ENCODE results near the gene ZCCHC17.

The ZCCHC17 gene

DNA sequence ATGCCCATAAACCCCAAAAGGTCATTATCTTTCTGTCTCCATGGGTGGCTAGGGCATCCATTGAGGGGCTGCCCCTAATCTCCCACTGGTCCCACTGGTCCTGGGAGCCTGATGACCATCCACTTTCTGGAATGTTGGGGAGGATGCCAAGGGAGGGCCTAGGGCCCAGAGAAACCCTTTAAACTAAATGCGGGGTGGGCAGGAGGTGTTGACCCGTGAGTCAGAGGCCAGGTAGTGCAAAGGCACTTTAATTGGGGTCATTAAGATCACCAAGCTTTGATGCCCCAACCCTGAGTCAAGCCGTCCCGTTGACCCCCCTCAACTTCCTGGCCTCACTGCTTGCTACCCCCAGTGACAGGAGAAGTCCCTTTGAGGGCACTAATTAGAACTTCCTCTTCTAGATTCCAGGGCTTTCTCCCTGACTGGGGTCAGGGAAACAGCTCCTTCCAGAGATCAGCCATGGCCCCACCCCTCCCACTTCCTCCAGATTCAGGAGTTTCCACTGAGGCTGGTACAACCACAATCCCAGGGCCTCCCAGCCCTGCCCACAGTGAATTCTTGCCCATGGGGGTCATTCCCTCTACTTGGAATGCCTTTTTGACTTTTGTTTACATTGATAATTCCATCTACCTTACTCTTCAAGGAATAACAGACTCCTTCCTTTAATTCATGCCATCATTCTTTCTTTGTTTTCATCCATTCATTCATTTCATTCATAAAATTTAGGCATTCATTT, 100.7 kb downstream of the ZCCHC17 start:
- no peak for DNase-seq

DNA sequence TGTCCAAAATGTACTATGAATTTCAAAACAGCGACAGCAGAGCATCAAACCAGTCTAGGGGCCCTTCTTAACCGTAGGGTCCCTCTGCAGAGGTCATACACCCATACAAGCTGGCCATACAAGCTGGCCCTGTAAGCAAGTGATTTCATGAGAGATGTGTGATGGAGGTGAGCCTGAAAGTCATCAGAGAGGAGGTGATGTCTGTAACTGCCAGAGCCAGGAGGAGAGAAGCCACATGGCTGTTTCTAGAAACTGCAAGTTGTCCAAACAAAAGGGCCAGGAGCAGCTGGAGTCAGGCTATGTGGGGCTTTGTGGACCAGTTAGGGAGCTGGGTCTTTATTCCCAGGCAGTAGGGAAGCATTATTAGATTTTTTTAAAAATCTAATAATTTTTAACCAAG, 101.4 kb downstream of the ZCCHC17 start:
- DNase-seq, result no peak

DNA sequence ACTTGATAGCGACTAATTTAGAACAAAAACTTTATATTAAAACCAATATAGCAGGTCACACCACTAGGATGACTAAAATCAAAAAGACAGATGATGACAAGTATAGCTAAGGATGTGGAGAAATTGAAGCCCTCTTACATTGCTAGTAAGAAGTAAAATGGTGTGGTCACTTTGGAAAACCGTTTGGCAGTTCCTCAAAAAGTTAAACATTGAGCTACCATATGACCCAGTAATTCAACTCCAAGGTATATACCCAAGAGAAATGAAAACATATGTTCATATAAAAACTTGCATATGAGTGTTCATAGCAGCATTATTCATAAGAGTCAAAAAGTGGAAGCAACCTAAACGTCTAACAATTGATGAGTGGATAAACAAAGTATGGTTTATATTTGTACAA, 103.1 kb downstream of the ZCCHC17 start:
- DNase-seq, result no peak

DNA sequence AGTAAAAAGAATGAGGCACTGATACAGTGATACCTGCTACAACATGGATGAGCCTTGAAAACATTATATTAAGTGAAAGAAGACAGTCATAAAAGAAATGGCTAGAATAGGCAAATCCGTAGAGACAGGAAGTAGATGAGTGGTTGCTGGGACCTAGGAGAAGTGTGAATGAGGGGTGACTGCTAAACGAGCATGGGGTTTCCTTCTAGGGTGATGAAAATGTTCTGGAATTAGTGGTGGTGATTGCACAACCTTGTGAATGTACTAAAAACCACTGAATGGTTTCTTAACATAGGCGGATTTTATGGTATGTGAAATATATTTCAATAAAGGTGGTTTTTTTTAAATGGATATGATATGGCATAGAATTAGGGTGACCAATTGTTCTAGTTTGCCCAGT, 103.6 kb downstream of the ZCCHC17 start:
- DNase-seq, result no peak

DNA sequence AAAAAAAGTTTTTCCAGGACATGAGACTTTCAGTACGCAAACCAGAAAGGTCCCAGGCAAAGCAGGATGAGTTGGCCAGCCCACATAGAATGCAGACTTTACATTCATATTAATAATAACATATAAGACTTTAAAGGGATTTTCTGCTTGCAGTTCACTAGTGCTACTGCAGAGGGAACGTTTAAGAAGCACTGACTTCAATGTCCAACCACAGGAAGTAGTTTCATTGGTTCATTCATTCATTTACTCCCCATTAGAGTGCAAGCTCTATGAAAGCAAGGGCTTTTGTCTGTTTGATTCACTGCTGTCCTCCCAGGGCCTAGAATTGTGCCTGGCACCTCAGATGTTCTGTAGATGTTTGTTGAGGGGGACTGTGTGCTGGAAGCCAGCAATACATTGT, 104.4 kb downstream of the ZCCHC17 start:
- DNase-seq, result no peak

DNA sequence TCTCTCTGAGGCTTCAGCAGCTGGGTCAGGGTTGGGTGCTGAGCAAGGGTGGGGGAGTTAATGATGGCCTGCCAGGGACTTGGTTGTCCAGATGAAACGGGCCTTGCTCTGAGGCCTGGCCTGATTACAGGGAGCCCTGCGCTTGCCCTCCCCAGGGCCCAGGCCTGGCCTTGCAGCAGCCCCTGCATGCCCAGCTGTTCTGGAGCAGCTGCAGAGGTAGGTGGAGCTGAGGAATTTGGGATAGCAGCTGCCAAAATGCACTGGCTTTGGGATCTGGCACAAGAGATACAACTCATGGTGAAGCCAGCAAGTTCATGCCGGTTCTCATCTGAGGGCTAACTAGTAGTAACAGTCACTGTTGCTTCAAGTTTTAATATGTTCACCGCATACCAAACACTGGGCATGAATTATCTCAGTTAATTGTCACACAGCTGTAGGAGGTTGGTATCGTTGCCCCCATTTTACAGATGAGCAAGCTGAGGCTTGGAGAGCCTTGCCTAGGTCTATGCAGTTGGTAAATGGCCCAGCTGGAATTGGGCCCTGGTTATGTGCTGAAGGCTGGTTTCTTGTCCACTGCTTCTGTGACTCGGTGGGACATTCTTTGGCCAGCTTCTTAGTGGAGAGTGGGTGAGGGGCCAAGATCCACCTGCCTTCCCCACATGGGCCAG, 108.9 kb downstream of the ZCCHC17 start:
- no peak for DNase-seq

DNA sequence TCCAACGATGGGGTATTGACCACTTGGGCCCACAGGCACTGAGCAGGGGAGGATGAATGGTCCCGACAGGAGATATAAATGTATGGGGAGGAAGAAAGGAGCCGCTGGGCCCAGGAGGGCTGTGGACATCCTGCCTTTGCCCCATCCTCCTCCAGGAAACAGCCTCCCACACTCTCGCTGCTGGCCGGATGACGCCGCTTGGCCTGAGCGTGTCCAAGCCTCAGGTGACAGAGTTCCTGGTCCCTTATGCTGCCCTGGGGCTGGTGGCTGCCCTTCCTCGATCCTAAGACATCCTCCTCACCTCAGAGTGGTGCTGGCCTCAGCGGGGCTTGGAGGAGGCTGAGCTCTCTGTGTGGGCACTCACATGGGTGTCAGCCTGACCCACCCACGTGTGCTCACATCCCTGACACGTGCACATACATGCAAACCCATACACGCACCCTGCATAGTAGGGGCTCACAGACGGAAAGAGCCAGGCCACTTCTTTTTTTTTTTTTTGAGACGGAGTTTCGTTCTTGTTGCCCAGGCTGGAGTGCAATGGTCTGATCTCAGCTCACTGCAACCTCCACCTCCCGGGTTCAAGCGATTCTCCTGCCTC, 110.3 kb downstream of the ZCCHC17 start:
- no peak for DNase-seq

DNA sequence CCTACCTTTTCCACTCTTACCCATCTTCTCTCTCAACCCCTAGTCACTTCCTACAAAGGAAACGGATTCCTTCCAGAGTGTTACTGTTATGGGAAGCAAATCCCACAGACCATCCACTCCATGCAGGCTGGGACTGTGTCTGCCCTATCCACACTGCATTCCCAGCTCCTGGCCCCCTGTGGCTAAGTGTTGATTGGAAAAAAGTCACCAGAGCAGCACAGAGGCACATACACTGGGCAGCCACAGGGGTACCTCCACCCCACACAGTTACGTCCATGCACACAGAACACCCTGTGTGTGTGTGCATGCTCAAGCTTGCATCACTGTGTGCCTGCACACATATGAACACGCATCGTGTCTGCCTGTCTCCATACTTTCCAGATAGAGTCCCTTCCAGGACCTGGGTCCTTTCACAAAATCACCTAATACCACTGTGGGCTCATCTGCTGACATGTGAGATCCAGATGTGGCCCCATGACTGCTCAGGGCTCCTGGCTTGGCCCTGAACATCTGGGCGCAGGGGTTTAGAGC, 112.0 kb downstream of the ZCCHC17 start:
- no peak for DNase-seq

DNA sequence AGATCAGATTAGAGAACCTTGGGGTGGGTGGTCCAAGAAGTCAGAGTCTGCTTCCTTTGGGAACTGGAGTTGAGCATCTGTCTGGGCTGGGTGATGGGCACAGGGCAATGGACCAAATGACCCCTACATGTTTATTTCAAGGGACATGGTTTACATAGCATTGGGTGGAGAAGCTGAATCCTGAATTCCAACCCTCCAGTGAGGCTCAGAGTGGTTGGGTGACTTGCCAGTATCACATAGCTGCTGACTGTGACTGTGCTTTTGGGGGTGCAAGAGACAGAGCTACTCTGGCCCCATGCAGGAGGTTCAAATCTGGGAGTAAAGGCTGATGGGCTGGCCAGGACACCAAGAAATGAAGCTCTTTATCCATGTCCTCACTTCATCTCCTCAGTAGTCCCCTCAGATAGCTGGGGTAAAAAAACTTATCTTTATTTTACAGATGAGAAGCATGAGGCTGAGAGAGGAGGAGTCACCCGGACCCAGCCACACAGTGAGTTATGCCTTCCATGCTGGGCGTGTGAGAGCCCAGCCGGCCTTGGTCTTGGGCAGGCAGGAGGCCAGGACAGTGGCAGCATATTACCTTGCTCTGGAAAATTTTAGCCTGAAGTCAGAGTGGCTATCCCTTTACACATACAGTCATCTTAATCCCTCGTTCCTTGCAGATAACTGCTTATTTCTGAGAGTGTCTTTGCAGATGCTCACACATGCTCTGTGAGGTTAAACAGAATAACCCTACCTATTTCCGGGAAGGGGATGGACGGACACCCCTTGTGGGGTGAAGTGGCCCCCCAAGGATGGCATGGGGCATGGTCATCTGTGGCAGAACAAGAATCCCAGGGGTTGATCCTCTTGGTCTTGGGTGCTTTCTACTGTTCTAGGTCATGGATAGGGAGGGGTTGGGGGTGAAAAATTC, 113.4 kb downstream of the ZCCHC17 start:
- no peak for DNase-seq

DNA sequence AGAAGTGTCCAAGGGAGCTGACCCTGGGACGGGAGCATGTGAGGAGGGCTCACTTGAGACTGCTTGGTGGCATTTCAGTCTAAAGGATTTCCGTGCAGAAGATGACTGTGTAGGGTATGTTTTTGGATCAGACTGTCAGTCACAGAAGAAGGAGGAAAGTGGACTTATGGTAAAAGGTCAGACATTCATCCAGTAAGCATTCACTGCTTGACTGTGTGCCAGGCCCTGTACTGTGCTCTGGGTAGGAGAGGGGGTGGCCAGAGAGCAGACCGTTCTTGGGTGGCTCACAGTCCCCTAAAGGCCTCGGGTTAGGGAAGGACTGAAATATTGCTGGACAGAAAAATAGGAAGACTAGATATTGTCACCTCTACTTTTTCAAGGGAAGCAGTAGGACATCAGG, 114.0 kb downstream of the ZCCHC17 start:
- DNase-seq, result no peak

DNA sequence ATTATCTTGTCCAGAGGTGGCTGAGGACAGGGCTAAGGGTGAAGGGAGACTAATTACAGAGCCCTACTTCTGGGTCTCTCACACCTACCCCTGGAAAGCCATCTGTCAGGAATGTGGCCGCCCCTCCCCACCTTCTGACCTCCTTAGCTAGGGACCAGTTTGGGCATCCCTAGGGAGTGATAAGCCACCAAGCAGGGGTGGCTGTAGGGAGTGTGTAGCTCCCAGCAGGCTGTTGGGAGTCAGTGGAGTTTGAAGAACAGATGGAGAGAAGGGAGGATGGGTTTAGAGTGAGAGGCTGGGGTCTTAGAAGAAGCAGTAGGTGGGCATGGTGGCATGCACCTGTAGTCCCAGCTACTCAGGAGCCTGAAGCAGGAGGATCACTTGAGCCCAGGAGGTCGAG, 115.4 kb downstream of the ZCCHC17 start:
- no peak for DNase-seq

DNA sequence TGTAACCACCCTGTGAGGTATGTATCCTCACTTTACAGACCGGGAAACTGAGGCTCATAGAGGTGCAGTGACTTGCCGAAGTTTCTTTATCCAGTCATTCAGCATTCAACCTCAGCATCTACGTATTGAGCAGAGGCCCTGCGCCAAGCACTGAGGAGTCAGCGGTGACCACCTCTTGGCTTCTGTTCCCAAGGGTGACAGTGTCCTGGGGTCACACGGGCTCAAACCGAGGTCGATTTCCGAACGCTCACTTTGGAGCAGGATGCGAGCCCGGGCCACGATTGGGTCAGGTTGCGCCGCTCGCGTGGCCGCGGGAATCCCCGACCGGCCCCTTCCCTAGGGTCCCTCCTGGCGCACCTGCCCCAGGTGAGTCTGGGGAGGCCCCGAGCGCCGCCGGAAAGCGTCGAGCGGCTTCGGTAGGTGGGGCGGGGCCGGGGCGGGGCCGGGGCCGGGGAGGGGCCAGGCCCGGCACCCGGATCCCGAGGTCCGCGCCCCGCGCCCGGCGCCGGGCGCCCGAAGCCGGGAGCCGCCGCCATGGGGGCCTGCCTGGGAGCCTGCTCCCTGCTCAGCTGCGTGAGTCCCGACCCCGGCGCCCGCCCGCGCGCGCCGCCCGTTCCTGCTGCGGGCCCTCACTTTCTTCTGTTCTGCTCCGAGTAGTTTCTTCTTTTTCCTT, 116.0 kb downstream of the ZCCHC17 start, which contains the start of gene SERINC2:
Gene SERINC2, plus strand, starts transcription at position 482 of the 673 bp plus-strand sequence. Its CDS starts 53 bp downstream, at position 535.
- no peak for DNase-seq

DNA sequence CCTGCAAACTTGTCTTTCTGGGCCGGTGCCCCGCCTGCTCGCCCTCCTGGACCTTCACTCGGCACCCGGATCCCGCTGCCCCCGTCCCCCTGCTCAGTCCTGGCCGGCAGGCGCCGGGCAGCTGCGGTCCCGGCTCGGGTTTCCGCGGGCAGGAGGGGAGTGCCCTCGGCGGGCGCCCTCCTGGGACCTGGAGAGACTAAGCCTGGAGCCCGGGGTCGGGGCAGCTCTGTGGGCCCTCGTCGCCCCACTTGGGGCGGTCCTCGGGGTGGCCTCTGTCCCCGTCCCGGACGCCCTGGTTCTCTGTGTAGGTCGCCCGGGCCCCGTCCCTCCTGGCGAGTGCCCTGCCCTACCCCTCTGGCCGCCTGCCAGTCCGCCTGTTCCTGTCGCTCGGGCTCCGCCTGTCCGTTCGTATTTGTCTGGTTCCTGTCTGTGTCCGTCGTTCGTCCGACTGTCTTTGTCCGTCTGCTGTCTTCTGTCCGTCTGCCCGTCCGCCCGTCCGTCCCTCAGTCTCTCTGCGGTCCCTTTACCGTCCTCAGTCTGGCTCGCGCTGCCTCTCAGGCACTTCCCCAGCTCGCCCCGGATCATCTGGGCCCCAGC, 116.7 kb downstream of the ZCCHC17 start:
- DNase-seq, result peak; percentile 52

Measured in activated T-cell treated with anti-CD3 and anti-CD28 coated beads, Interleukin-2, amount 50 U/mL, for 1 hour (primary cell).